ENCODE results near the gene TFAP2A. TPM values are rescaled to one million over a fixed set of nuclear protein-coding genes. Genes with fewer than 3 reads are reported as not detected.

TFAP2A gene
- total RNA-seq, 1 donor from 2014 or later = 0.45 TPM

- ATAC-seq (no peak), DNase-seq (ENCODE audit: low spot score) (no peak)
These were observed 12.0 kb upstream of the TFAP2A start for GRCh38 chr6:10426781-10427279.

- peak; percentile 68 for DNase-seq (ENCODE audit: low spot score)
These were observed 11.3 kb upstream of the TFAP2A start for GRCh38 chr6:10425975-10426780.

GRCh38 chr6:10425176-10425974 is 10.5 kb upstream of the TFAP2A start:
- no peak for DNase-seq (ENCODE audit: low spot score)
- no peak for ATAC-seq

More at GRCh38 chr6:10425975-10426780, 11.3 kb upstream of the TFAP2A start:
- ATAC-seq = peak; percentile 91

GRCh38 chr6:10424040-10424439 is 9.2 kb upstream of the TFAP2A start:
- DNase-seq (ENCODE audit: low spot score) (no peak), ATAC-seq (no peak)

GRCh38 chr6:10422737-10423034 is 7.8 kb upstream of the TFAP2A start:
- ATAC-seq (no peak), DNase-seq (ENCODE audit: low spot score) (no peak)

- DNase-seq (ENCODE audit: low spot score) (no peak), ATAC-seq (no peak)
These were observed 7.3 kb upstream of the TFAP2A start for GRCh38 chr6:10421921-10422736.

GRCh38 chr6:10421158-10421920 is 6.5 kb upstream of the TFAP2A start:
- ATAC-seq = no peak
- DNase-seq (ENCODE audit: low spot score) = no peak

GRCh38 chr6:10420546-10421157 is 5.8 kb upstream of the TFAP2A start:
- no peak for DNase-seq (ENCODE audit: low spot score)
- no peak for ATAC-seq

- no peak for ATAC-seq
- no peak for DNase-seq (ENCODE audit: low spot score)
These were observed 5.1 kb upstream of the TFAP2A start for GRCh38 chr6:10419749-10420545.

- ATAC-seq = no peak
- no peak for DNase-seq (ENCODE audit: low spot score)
These were observed 4.2 kb upstream of the TFAP2A start for GRCh38 chr6:10418862-10419748.

GRCh38 chr6:10418361-10418861 is 3.5 kb upstream of the TFAP2A start:
- ATAC-seq (no peak), DNase-seq (ENCODE audit: low spot score) (no peak)

- DNase-seq (ENCODE audit: low spot score) (no peak), ATAC-seq (no peak)
These were observed 2.8 kb upstream of the TFAP2A start for GRCh38 chr6:10417681-10418104.

GRCh38 chr6:10416863-10417641 is 2.2 kb upstream of the TFAP2A start:
- ATAC-seq (no peak), DNase-seq (ENCODE audit: low spot score) (no peak)

- ATAC-seq = no peak
- DNase-seq (ENCODE audit: low spot score) = no peak
These were observed 1.6 kb upstream of the TFAP2A start for GRCh38 chr6:10416516-10416862.

- ATAC-seq (no peak), DNase-seq (ENCODE audit: low spot score) (no peak)
These were observed 975 bp upstream of the TFAP2A start for GRCh38 chr6:10415617-10416480.

All from left lobe of liver (tissue), 2 donors.